Measurements from ENCODE around the gene GRIP1. TPM values are rescaled to one million over a fixed set of nuclear protein-coding genes. Genes with fewer than 3 reads are reported as not detected.

GRIP1 gene
- total and polyA plus RNA-seq, 5 donors from 2014 or later = 0.21 to 1.1 (median 0.41) TPM; not detected in 1

DNA sequence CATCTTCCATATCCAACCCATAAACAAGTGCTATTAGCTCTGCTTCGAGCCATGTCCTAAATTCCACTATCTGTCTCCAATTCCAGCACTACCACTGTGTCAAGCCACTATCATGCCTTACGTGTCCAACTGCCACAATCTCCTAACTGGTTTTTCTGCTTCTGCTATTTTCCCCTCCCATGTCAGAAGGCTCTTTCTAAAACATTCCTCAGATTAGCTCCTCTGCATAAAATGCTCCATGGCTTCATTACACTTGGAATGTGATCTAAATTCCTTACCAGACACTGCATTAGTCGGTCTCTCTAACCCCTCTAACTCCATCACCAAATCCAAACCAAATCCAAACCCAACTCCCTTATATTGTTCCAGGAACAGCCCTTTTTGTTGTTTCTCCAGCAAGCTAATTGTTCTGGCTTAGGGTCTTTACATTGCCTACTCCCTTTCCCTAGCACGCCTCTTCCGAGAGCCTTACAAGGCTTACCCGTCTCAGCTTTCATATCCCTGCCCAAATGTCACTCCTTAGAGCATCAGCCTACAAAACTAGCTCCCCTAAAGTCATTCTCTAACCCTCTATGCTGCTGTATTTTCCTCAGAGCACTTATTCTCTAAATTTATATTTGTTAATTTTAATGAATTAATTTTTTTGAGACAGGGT is 236.8 kb downstream of the GRIP1 start:
- no peaks in the 10 kb centered on the region for H3K4me1 ChIP-seq (ENCODE audit: control insufficient read depth, insufficient read depth, low read length, poor library complexity, severe bottlenecking)
- DNase-seq (no peak), ATAC-seq (ENCODE audit: low read depth in 2 of 2) (no peak)
- Mint-ChIP-seq H3K4me1 (no peaks in the 10 kb centered on the region), H3K27me3 (no peaks in the 10 kb centered on the region), H3K4me3 (no peak overlapping the region), H3K27ac (no peak overlapping the region), H3K36me3 (no peaks in the 10 kb centered on the region), H3K9me3 (no peaks in the 10 kb centered on the region)
- H3K27me3 ChIP-seq (ENCODE audit: control insufficient read depth, insufficient read depth, low read length) = peaks cover 6% of the 10 kb centered on the region
- H3K9me3 ChIP-seq (ENCODE audit: control insufficient read depth in 2 of 2, low read length in 2 of 2) = no peaks in the 10 kb centered on the region
- no peak overlapping the region for H3K4me3 ChIP-seq (ENCODE audit: low read depth, low read length)
- H3K36me3 ChIP-seq (ENCODE audit: control insufficient read depth, insufficient read depth, low read length) = no peaks in the 10 kb centered on the region
- H3K27ac ChIP-seq (ENCODE audit: insufficient read depth, low read length, poor library complexity, severe bottlenecking) = no peak overlapping the region

- Mint-ChIP-seq H3K9me3 (no peaks in the 10 kb centered on the region), H3K36me3 (no peaks in the 10 kb centered on the region), H3K27me3 (no peaks in the 10 kb centered on the region), H3K4me3 (no peak overlapping the region), H3K27ac (no peak overlapping the region), H3K4me1 (no peaks in the 10 kb centered on the region)
- Histone ChIP-seq H3K4me1 (ENCODE audit: control insufficient read depth, insufficient read depth, low read length, poor library complexity, severe bottlenecking) (no peaks in the 10 kb centered on the region), H3K36me3 (ENCODE audit: control insufficient read depth, insufficient read depth, low read length) (no peaks in the 10 kb centered on the region), H3K4me3 (ENCODE audit: low read depth, low read length) (no peak overlapping the region), H3K27me3 (ENCODE audit: control insufficient read depth, insufficient read depth, low read length) (peaks cover 6% of the 10 kb centered on the region), H3K27ac (ENCODE audit: insufficient read depth, low read length, poor library complexity, severe bottlenecking) (no peak overlapping the region), H3K9me3 (ENCODE audit: control insufficient read depth in 2 of 2, low read length in 2 of 2) (no peaks in the 10 kb centered on the region)
- DNase-seq = no peak
- ATAC-seq (ENCODE audit: low read depth in 2 of 2) = no peak
Observed at GRCh38 chr12:66438601-66439000, 240.3 kb downstream of the GRIP1 start.

DNA sequence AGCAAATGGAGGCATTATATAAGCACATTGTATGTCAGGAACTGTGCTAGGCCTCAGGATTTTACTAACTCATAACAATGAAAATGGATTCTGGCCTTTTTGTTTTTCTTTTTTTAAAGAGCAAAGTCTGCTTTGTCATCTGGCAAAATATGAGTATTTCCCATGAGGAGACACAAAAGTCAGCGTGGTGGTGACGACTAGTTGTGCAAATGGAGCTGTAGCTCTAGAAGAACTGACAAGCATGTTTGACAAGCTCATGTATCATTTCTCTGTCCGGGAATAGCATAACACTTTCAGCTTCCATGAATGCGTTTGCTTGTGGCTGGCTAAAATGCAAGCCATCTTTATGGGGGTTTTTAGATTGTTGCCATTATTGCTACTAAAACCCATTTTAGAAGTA is 248.8 kb downstream of the GRIP1 start:
- no peak overlapping the region for H3K4me3 Mint-ChIP-seq
- Histone ChIP-seq H3K9me3 (ENCODE audit: control insufficient read depth in 2 of 2, low read length in 2 of 2) (peaks cover 0 to 1% of the 10 kb centered on the region in 2 experiments), H3K36me3 (ENCODE audit: control insufficient read depth, insufficient read depth, low read length) (no peaks in the 10 kb centered on the region), H3K4me1 (ENCODE audit: control insufficient read depth, insufficient read depth, low read length, poor library complexity, severe bottlenecking) (no peaks in the 10 kb centered on the region), H3K27ac (ENCODE audit: insufficient read depth, low read length, poor library complexity, severe bottlenecking) (no peak overlapping the region), H3K4me3 (ENCODE audit: low read depth, low read length) (no peak overlapping the region), H3K27me3 (ENCODE audit: control insufficient read depth, insufficient read depth, low read length) (peaks cover 9% of the 10 kb centered on the region)
- H3K27me3 Mint-ChIP-seq = no peaks in the 10 kb centered on the region
- no peaks in the 10 kb centered on the region for H3K36me3 Mint-ChIP-seq
- no peak overlapping the region for H3K27ac Mint-ChIP-seq
- H3K4me1 Mint-ChIP-seq = no peaks in the 10 kb centered on the region
- ATAC-seq (ENCODE audit: low read depth in 2 of 2) (no peak), DNase-seq (no peak)
- peaks cover 0 to 6% (median 3%) of the 10 kb centered on the region in 7 donors for H3K9me3 Mint-ChIP-seq

- no peak overlapping the region for H3K27ac Mint-ChIP-seq
- no peaks in the 10 kb centered on the region for H3K4me1 Mint-ChIP-seq
- DNase-seq (no peak), ATAC-seq (ENCODE audit: low read depth in 2 of 2) (no peak)
- peaks cover 0 to 15% (median 8%) of the 10 kb centered on the region in 7 donors for H3K9me3 Mint-ChIP-seq
- Histone ChIP-seq H3K27ac (ENCODE audit: insufficient read depth, low read length, poor library complexity, severe bottlenecking) (no peak overlapping the region), H3K27me3 (ENCODE audit: control insufficient read depth, insufficient read depth, low read length) (peaks cover 9% of the 10 kb centered on the region), H3K36me3 (ENCODE audit: control insufficient read depth, insufficient read depth, low read length) (no peaks in the 10 kb centered on the region), H3K4me1 (ENCODE audit: control insufficient read depth, insufficient read depth, low read length, poor library complexity, severe bottlenecking) (no peaks in the 10 kb centered on the region), H3K9me3 (ENCODE audit: control insufficient read depth in 2 of 2, low read length in 2 of 2) (peaks cover 1 to 7% of the 10 kb centered on the region in 2 experiments), H3K4me3 (ENCODE audit: low read depth, low read length) (no peak overlapping the region)
- H3K27me3 Mint-ChIP-seq = peaks cover 7% of the 10 kb centered on the region
- no peaks in the 10 kb centered on the region for H3K36me3 Mint-ChIP-seq
- H3K4me3 Mint-ChIP-seq = no peak overlapping the region
Observed at GRCh38 chr12:66428870-66429269, 250.0 kb downstream of the GRIP1 start.

DNA sequence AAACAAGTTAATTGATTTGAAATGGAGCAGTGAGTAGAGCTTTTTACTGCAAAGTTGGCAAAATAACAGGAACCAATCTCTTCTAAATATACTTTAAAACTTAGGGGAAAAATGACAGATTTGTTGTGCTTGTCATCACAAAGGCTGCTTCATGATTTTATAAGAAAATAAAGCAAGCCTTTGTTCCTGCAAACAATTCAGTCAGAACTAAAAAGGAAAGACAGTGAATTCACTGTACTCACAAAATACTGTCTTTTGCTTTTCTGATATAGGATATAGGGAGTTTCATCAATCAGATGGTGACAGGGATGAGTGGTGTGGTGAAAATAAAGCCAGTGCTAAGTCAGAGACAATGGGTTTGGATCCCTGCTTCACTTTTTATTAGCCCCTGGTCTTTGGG is 250.6 kb downstream of the GRIP1 start:
- no peaks in the 10 kb centered on the region for H3K36me3 ChIP-seq (ENCODE audit: control insufficient read depth, insufficient read depth, low read length)
- Mint-ChIP-seq H3K27me3 (peaks cover 12% of the 10 kb centered on the region), H3K36me3 (no peaks in the 10 kb centered on the region), H3K9me3 (peaks cover 0 to 15% (median 8%) of the 10 kb centered on the region in 7 donors), H3K4me1 (no peaks in the 10 kb centered on the region), H3K4me3 (no peak overlapping the region), H3K27ac (no peak overlapping the region)
- peaks cover 9% of the 10 kb centered on the region for H3K27me3 ChIP-seq (ENCODE audit: control insufficient read depth, insufficient read depth, low read length)
- DNase-seq (no peak), ATAC-seq (ENCODE audit: low read depth in 2 of 2) (no peak)
- no peak overlapping the region for H3K27ac ChIP-seq (ENCODE audit: insufficient read depth, low read length, poor library complexity, severe bottlenecking)
- no peak overlapping the region for H3K4me3 ChIP-seq (ENCODE audit: low read depth, low read length)
- no peaks in the 10 kb centered on the region for H3K4me1 ChIP-seq (ENCODE audit: control insufficient read depth, insufficient read depth, low read length, poor library complexity, severe bottlenecking)
- H3K9me3 ChIP-seq (ENCODE audit: control insufficient read depth in 2 of 2, low read length in 2 of 2) = peaks cover 1 to 7% of the 10 kb centered on the region in 2 experiments

DNA sequence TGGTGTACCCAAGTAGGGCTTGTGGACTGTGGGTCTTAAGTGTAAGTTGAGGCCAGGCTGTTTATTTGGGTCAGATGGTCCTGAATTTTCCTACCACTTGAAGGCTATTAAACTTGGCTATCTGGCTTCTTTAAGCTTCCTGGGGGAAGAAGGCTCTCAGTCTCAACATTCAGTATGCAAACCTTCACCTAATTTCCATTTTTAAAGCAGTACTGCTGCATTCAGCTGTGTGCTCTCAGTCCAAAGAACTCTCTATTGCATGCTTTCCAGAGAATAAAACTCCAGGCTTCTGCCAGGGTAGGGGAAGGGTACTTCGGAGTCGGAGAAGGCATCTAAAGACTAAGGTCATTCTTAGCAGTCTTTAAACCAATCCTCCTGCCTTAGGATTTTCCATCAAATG is 252.2 kb downstream of the GRIP1 start:
- Mint-ChIP-seq H3K36me3 (no peaks in the 10 kb centered on the region), H3K4me1 (no peaks in the 10 kb centered on the region), H3K27me3 (peaks cover 26% of the 10 kb centered on the region), H3K4me3 (no peak overlapping the region), H3K27ac (no peak overlapping the region), H3K9me3 (peaks cover 0 to 15% (median 8%) of the 10 kb centered on the region in 7 donors)
- ATAC-seq (ENCODE audit: low read depth in 2 of 2) (no peak), DNase-seq (no peak)
- Histone ChIP-seq H3K27ac (ENCODE audit: insufficient read depth, low read length, poor library complexity, severe bottlenecking) (no peak overlapping the region), H3K27me3 (ENCODE audit: control insufficient read depth, insufficient read depth, low read length) (peaks cover 11% of the 10 kb centered on the region), H3K9me3 (ENCODE audit: control insufficient read depth in 2 of 2, low read length in 2 of 2) (peaks cover 1 to 7% of the 10 kb centered on the region in 2 experiments), H3K4me1 (ENCODE audit: control insufficient read depth, insufficient read depth, low read length, poor library complexity, severe bottlenecking) (no peaks in the 10 kb centered on the region), H3K4me3 (ENCODE audit: low read depth, low read length) (no peak overlapping the region), H3K36me3 (ENCODE audit: control insufficient read depth, insufficient read depth, low read length) (no peaks in the 10 kb centered on the region)

- Mint-ChIP-seq H3K4me3 (no peak overlapping the region), H3K4me1 (no peaks in the 10 kb centered on the region), H3K36me3 (no peaks in the 10 kb centered on the region), H3K9me3 (peaks cover 0 to 15% (median 8%) of the 10 kb centered on the region in 7 donors), H3K27me3 (peaks cover 50% of the 10 kb centered on the region), H3K27ac (no peak overlapping the region)
- H3K36me3 ChIP-seq (ENCODE audit: control insufficient read depth, insufficient read depth, low read length) = no peaks in the 10 kb centered on the region
- no peak overlapping the region for H3K4me3 ChIP-seq (ENCODE audit: low read depth, low read length)
- DNase-seq (no peak), ATAC-seq (ENCODE audit: low read depth in 2 of 2) (no peak)
- H3K9me3 ChIP-seq (ENCODE audit: control insufficient read depth in 2 of 2, low read length in 2 of 2) = peaks cover 1 to 7% of the 10 kb centered on the region in 2 experiments
- peaks cover 8% of the 10 kb centered on the region for H3K27me3 ChIP-seq (ENCODE audit: control insufficient read depth, insufficient read depth, low read length)
- no peak overlapping the region for H3K27ac ChIP-seq (ENCODE audit: insufficient read depth, low read length, poor library complexity, severe bottlenecking)
- no peaks in the 10 kb centered on the region for H3K4me1 ChIP-seq (ENCODE audit: control insufficient read depth, insufficient read depth, low read length, poor library complexity, severe bottlenecking)
Observed at GRCh38 chr12:66423266-66423665, 255.6 kb downstream of the GRIP1 start.

GRCh38 chr12:66418908-66419307 is 260.0 kb downstream of the GRIP1 start:
- DNase-seq (no peak), ATAC-seq (ENCODE audit: low read depth in 2 of 2) (no peak)
- H3K27me3 Mint-ChIP-seq = peaks cover 74% of the 10 kb centered on the region
- Histone ChIP-seq H3K4me3 (ENCODE audit: low read depth, low read length) (no peak overlapping the region), H3K9me3 (ENCODE audit: control insufficient read depth in 2 of 2, low read length in 2 of 2) (no peaks in the 10 kb centered on the region), H3K36me3 (ENCODE audit: control insufficient read depth, insufficient read depth, low read length) (no peaks in the 10 kb centered on the region), H3K27ac (ENCODE audit: insufficient read depth, low read length, poor library complexity, severe bottlenecking) (no peak overlapping the region), H3K4me1 (ENCODE audit: control insufficient read depth, insufficient read depth, low read length, poor library complexity, severe bottlenecking) (no peaks in the 10 kb centered on the region), H3K27me3 (ENCODE audit: control insufficient read depth, insufficient read depth, low read length) (peaks cover 7% of the 10 kb centered on the region)
- no peaks in the 10 kb centered on the region for H3K4me1 Mint-ChIP-seq
- peaks cover 0 to 2% (median 0%) of the 10 kb centered on the region in 7 donors for H3K9me3 Mint-ChIP-seq
- no peaks in the 10 kb centered on the region for H3K36me3 Mint-ChIP-seq
- H3K27ac Mint-ChIP-seq = no peak overlapping the region
- no peak overlapping the region for H3K4me3 Mint-ChIP-seq

Measured in CD4-positive, CD25-positive, alpha-beta regulatory T cell (primary cell).